Neural progenitor cell (in vitro differentiated cells): Measurements from ENCODE around the gene DNAH9. TPM values are rescaled to one million over a fixed set of nuclear protein-coding genes. Genes with fewer than 3 reads are reported as not detected.

ENCODE experiments used
- DNase-seq: peaks from one replicate; pipeline ENCODE4 v3.0.0-alpha.2; 2016; ENCODE audit warnings: low spot score
- H2AFZ ChIP-seq: fragments of 200-600 bp; sonication (generic); replicated peaks from 2 replicates; pipeline ENCODE4 v1.6.1; 2016; ENCODE audit warnings: antibody characterized with exemption
- H3F3A ChIP-seq: fragments of 200-600 bp; sonication (generic); 2 replicates; pipeline ENCODE4 v1.6.1; 2016; ENCODE audit warnings: antibody characterized with exemption, low read depth
- H3K27ac ChIP-seq: fragments of 200-600 bp; sonication (generic); 2 replicates; pipeline ENCODE4 v1.5.1; 2016; ENCODE audit warnings: mild to moderate bottlenecking
- H3K27me3 ChIP-seq: fragments of 200-600 bp; sonication (generic); 2 replicates; pipeline ENCODE4 v1.6.1; 2016; ENCODE audit warnings: mild to moderate bottlenecking, moderate library complexity
- H3K36me3 ChIP-seq: fragments of 200-600 bp; sonication (generic); 2 replicates; pipeline ENCODE4 v1.5.1; 2016
- H3K4me1 ChIP-seq: fragments of 200-600 bp; sonication (generic); 2 replicates; pipeline ENCODE4 v1.6.1; 2016; ENCODE audit warnings: mixed run types
- H3K4me2 ChIP-seq: fragments of 200-600 bp; sonication (generic); 2 replicates; pipeline ENCODE4 v1.6.1; 2016
- H3K4me3 ChIP-seq: fragments of 200-600 bp; sonication (generic); 2 replicates; pipeline ENCODE4 v1.5.1; 2016
- H3K79me2 ChIP-seq: fragments of 200-600 bp; sonication (generic); 2 replicates; pipeline ENCODE4 v1.6.1; 2016; ENCODE audit warnings: low read depth
- H3K9ac ChIP-seq: fragments of 200-600 bp; sonication (generic); 2 replicates; pipeline ENCODE4 v1.6.1; 2016
- H3K9me3 ChIP-seq: fragments of 200-600 bp; sonication (generic); 2 replicates; pipeline ENCODE4 v1.5.1; 2016; ENCODE audit warnings: low read depth
- H4K20me1 ChIP-seq: fragments of 200-600 bp; sonication (generic); 2 replicates; pipeline ENCODE4 v1.6.1; 2016; ENCODE audit warnings: low read depth
- H3K27ac Mint-ChIP-seq: 3 replicates; pipeline ENCODE4 v1.8.0; 2021; ENCODE audit warnings: mixed read lengths
- H3K27me3 Mint-ChIP-seq: 2 replicates; pipeline ENCODE4 v1.8.0; 2022; ENCODE audit warnings: low read depth, mild to moderate bottlenecking, inconsistent platforms, moderate library complexity, mixed read lengths; ENCODE audit not compliant: insufficient read depth
- H3K36me3 Mint-ChIP-seq: 3 replicates; pipeline ENCODE4 v1.8.0; 2021; ENCODE audit warnings: mixed read lengths
- H3K4me1 Mint-ChIP-seq: 3 replicates; pipeline ENCODE4 v1.8.0; 2021; ENCODE audit warnings: mixed read lengths
- H3K4me3 Mint-ChIP-seq: 3 replicates; pipeline ENCODE4 v1.8.0; 2021; ENCODE audit warnings: mild to moderate bottlenecking, moderate library complexity, mixed read lengths
- H3K9me3 Mint-ChIP-seq: 3 replicates; pipeline ENCODE4 v1.8.0; 2020; ENCODE audit warnings: mixed read lengths
- CTCF ChIP-seq: fragments of 200-600 bp; sonication (generic); IDR thresholded peaks from 2 replicates; pipeline ENCODE4 v1.5.1; 2017; ENCODE audit warnings: antibody characterized with exemption, mild to moderate bottlenecking
- EZH2 ChIP-seq: fragments of 200-600 bp; sonication (generic); IDR thresholded peaks from 2 replicates; pipeline ENCODE4 v1.6.1; 2017; ENCODE audit warnings: antibody characterized with exemption, mild to moderate bottlenecking, moderate library complexity
- EZH2phosphoT487 ChIP-seq: fragments of 200-600 bp; sonication (generic); IDR thresholded peaks from 2 replicates; pipeline ENCODE4 v1.6.1; 2017; ENCODE audit warnings: antibody characterized with exemption
- total RNA-seq: library from RNA; depleted of rRNA; stranded (reverse); fragments of >200 nt; gene quantifications from 2 replicates; pipeline ENCODE4 v1.2.3, GENCODE V29; 2015; ENCODE audit warnings: low replicate concordance

DNAH9 gene
- total RNA-seq, 1 donor from 2014 or later, result 1.3 TPM

- peaks cover 9% of the 10 kb centered on the region for H3K4me1 Mint-ChIP-seq
- no peaks in the 10 kb centered on the region for H3K9me3 Mint-ChIP-seq
- H3K27ac Mint-ChIP-seq, result no peak overlapping the region
- H3K9ac ChIP-seq, result no peak overlapping the region
- peaks cover 10% of the 10 kb centered on the region for H3K27me3 Mint-ChIP-seq
- H3K79me2 ChIP-seq, result no peaks in the 10 kb centered on the region
- TF ChIP-seq CTCF (no peak), EZH2phosphoT487 (no peak), EZH2 (no peak)
- no peaks in the 10 kb centered on the region for H3K36me3 ChIP-seq
- DNase-seq, result no peak
- no peaks in the 10 kb centered on the region for H3F3A ChIP-seq
- peaks cover 11% of the 10 kb centered on the region for H3K4me1 ChIP-seq
- no peak overlapping the region for H3K4me3 Mint-ChIP-seq
- no peak overlapping the region for H3K27ac ChIP-seq
- no peaks in the 10 kb centered on the region for H3K27me3 ChIP-seq
- H3K4me3 ChIP-seq, result no peak overlapping the region
- H3K36me3 Mint-ChIP-seq, result no peaks in the 10 kb centered on the region
- H4K20me1 ChIP-seq, result no peaks in the 10 kb centered on the region
- H3K9me3 ChIP-seq, result no peaks in the 10 kb centered on the region
- H2AFZ ChIP-seq, result no peak overlapping the region
- H3K4me2 ChIP-seq, result no peak overlapping the region
Observed at GRCh38 chr17:11555530-11555929, 42.7 kb upstream of the DNAH9 start.

- Histone ChIP-seq H3F3A (no peaks in the 10 kb centered on the region), H3K9me3 (no peaks in the 10 kb centered on the region), H3K9ac (no peak overlapping the region), H3K27ac (no peak overlapping the region), H3K4me2 (no peak overlapping the region), H2AFZ (no peak overlapping the region), H4K20me1 (no peaks in the 10 kb centered on the region), H3K4me1 (peaks cover 7% of the 10 kb centered on the region), H3K79me2 (no peaks in the 10 kb centered on the region), H3K27me3 (no peaks in the 10 kb centered on the region), H3K36me3 (no peaks in the 10 kb centered on the region), H3K4me3 (no peak overlapping the region)
- no peak for DNase-seq
- peaks cover 2% of the 10 kb centered on the region for H3K4me1 Mint-ChIP-seq
- TF ChIP-seq CTCF, result no peak
- TF ChIP-seq EZH2, result no peak
- no peak for TF ChIP-seq EZH2phosphoT487
- peaks cover 16% of the 10 kb centered on the region for H3K27me3 Mint-ChIP-seq
- H3K4me3 Mint-ChIP-seq, result no peak overlapping the region
- no peak overlapping the region for H3K27ac Mint-ChIP-seq
- H3K9me3 Mint-ChIP-seq, result no peaks in the 10 kb centered on the region
- no peaks in the 10 kb centered on the region for H3K36me3 Mint-ChIP-seq
Observed at GRCh38 chr17:11557727-11558452, 40.4 kb upstream of the DNAH9 start.

GRCh38 chr17:11558681-11559234, 39.5 kb upstream of the DNAH9 start:
- Histone ChIP-seq H3K79me2 (no peaks in the 10 kb centered on the region), H3K4me1 (peaks cover 7% of the 10 kb centered on the region), H3K9me3 (no peaks in the 10 kb centered on the region), H2AFZ (no peak overlapping the region), H3K4me3 (no peak overlapping the region), H3K4me2 (no peak overlapping the region), H3K9ac (no peak overlapping the region), H3F3A (no peaks in the 10 kb centered on the region), H3K36me3 (no peaks in the 10 kb centered on the region), H3K27me3 (no peaks in the 10 kb centered on the region), H4K20me1 (no peaks in the 10 kb centered on the region), H3K27ac (no peak overlapping the region)
- Mint-ChIP-seq H3K9me3 (no peaks in the 10 kb centered on the region), H3K36me3 (no peaks in the 10 kb centered on the region), H3K4me1 (peaks cover 3% of the 10 kb centered on the region), H3K27me3 (peaks cover 16% of the 10 kb centered on the region), H3K27ac (no peak overlapping the region), H3K4me3 (no peak overlapping the region)
- TF ChIP-seq EZH2phosphoT487, result no peak
- TF ChIP-seq CTCF, result no peak
- TF ChIP-seq EZH2, result no peak
- DNase-seq, result no peak
